GM12873 (cell line): ENCODE measurements around the gene BCS1L.

ENCODE experiments used
- CTCF ChIP-seq: IDR thresholded peaks from 2 replicates; pipeline ENCODE4 v1.5.1; 2012; ENCODE audit warnings: low read depth, mild to moderate bottlenecking, moderate library complexity, low read length, control low read depth; ENCODE audit not compliant: insufficient read depth; ENCODE audit errors: missing control alignments

The BCS1L gene

GRCh38 chr2:218679119-218679518, 19.6 kb downstream of the BCS1L start:
- no peak for TF ChIP-seq CTCF

GRCh38 chr2:218680061-218680460, 20.6 kb downstream of the BCS1L start:
- TF ChIP-seq CTCF: no peak

DNA sequence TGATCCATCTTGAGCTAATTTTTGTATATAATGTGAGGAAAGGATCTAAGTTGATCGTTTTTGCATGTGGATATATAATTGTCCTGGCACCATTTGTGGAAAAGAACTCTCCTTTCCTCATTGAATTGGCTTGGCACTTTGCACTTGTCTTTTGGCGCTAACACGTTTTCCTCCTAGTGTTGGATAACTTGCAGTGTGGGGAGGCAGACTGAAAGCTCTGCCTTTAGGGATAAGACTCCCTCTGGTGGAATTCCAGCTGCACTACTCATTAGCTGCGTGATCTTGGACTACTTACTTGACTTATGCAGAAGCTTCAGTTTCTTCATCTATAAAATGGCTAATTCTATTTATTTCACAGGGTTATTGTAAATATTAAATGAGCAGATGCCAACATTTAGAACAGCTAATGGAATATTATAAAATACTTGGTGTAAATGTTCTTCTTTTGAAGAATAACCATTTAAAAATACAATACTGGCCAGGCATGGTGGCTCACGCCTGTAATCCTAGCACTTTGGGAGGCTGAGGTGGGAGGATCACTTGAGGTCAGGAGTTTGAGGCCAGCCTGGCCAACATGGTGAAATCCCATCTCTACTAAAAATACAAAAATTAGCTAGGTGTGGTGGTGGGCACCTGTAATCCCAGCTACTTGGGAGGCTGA, 28.0 kb downstream of the BCS1L start:
- TF ChIP-seq CTCF: peak; percentile 76

DNA sequence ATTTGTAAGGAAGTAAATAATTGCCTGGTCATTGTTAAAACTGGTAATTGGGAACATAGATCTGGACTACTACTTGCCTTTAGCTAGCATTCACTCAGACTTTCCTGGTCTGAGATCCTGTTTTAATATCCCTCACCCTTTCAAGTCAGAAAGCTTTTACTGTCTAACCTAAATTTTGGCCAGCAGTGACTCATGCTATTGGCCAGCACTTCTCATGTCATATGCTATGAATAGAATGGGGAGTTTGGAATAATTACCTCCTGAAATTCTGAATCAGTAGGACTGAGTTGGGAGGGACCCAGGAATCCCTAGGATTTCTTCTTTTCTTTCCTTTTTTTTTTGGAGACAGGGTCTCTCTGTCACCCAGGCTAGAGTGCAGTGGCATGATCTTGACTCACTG, 31.8 kb downstream of the BCS1L start:
- TF ChIP-seq CTCF: no peak

DNA sequence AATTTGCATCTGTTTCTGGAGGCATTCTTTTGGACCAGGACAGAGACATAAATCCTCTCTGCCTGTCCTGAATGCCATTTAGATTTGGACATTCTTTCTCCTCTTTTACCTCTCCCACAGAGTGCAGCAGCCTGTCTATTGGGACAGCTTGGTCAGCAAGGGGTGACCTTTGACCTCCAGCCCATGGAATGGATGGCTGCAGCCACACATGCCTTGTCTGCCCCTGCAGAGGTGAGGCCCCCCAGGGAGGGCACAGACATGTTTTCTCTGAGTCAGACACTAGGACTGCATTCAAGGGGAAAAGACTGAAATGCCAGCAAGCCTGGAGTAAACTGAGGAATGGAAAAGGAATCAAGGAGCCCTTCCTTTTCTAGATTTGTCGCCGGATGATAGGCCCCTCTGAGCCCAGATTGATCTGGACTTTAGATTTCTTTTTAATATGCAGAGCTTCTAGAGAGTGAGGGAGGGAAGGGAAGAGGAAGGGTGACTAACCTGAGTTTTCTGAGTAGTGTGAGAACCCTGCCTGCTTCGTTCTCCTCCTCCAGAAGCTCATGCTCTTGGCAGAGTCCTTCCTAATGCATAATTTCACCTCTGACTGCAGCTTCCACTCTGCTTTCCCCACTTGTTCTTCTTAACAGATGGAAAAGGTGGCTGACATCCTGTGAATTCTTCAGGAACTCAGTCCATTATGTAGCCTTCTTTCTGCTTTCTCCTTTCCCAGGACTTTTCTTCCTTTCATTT, 35.1 kb downstream of the BCS1L start:
- no peak for TF ChIP-seq CTCF

DNA sequence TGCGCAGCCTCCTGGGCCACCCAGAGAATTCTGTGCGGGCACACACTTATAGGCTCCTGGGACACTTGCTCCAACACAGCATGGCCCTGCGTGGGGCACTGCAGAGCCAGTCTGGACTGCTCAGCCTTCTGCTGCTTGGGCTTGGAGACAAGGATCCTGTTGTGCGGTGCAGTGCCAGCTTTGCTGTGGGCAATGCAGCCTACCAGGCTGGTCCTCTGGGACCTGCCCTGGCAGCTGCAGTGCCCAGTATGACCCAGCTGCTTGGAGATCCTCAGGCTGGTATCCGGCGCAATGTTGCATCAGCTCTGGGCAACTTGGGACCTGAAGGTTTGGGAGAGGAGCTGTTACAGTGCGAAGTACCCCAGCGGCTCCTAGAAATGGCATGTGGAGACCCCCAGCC, 39.4 kb downstream of the BCS1L start:
- TF ChIP-seq CTCF: no peak

DNA sequence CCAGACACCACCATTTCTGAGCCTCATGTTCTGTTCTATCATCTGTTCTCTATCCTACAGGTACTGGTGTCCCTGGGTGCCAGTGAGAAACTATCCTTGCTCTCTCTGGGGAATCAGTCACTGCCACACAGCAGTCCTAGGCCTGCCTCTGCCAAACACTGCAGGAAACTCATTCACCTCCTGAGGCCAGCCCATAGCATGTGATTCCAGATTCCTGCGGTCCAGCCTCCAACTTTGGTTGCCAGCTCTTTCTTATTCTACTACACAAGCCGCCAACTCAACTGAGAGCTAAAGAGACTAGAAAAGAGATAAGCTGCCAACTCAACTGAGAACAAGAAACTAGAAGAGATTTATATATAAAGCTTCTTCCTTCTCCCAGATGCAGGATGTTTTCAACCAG, 42.3 kb downstream of the BCS1L start:
- no peak for TF ChIP-seq CTCF
